Neural cell (in vitro differentiated cells): Measurements from ENCODE around the gene STK32B. TPM values are rescaled to one million over a fixed set of nuclear protein-coding genes. Genes with fewer than 3 reads are reported as not detected.
"Not testable (repeated sequence)": the region's sequence is repeated elsewhere in the genome, so short reads cannot be mapped to it uniquely, and the experiment has no call there.

Experiments used
- H2AFZ ChIP-seq: fragments of 200-600, 300-800 bp; sonication (generic), shearing (Covaris generic); 2 replicates; pipeline ENCODE4 v1.6.0; 2014; ENCODE audit warnings: low read depth, mild to moderate bottlenecking, antibody characterized with exemption, low read length, moderate library complexity
- H3F3A ChIP-seq: fragments of 200-600 bp; shearing (Covaris generic); 2 replicates; pipeline ENCODE4 v1.6.1; 2016; ENCODE audit warnings: mild to moderate bottlenecking, moderate library complexity, mixed read lengths, antibody characterized with exemption, low read length; ENCODE audit not compliant: insufficient read depth, poor library complexity, severe bottlenecking
- H3K27ac ChIP-seq: fragments of 200-600, 300-800 bp; sonication (generic), shearing (Covaris generic); 2 replicates; pipeline ENCODE4 v1.5.1; 2014; ENCODE audit warnings: mild to moderate bottlenecking, low read length, moderate library complexity
- H3K27me3 ChIP-seq: fragments of 300-800, 200-600 bp; sonication (generic), shearing (Covaris generic); 2 replicates; pipeline ENCODE4 v1.6.0; 2014; ENCODE audit warnings: mild to moderate bottlenecking, low read depth, low read length, moderate library complexity; ENCODE audit not compliant: insufficient read depth
- H3K36me3 ChIP-seq: fragments of 300-800, 200-600 bp; sonication (generic), shearing (Covaris generic); 2 replicates; pipeline ENCODE4 v1.5.1; 2014; ENCODE audit warnings: mild to moderate bottlenecking, antibody characterized with exemption, low read length, moderate library complexity; ENCODE audit not compliant: insufficient read depth
- H3K4me2 ChIP-seq: fragments of 300-800, 200-600 bp; sonication (generic), shearing (Covaris generic); 2 replicates; pipeline ENCODE4 v1.6.0; 2014; ENCODE audit warnings: mild to moderate bottlenecking, low read length
- H3K4me3 ChIP-seq: fragments of 300-800, 200-600 bp; sonication (generic), shearing (Covaris generic); 2 replicates; pipeline ENCODE4 v1.5.1; 2014; ENCODE audit warnings: mild to moderate bottlenecking, low read length, moderate library complexity
- H3K79me2 ChIP-seq: fragments of 200-600 bp; shearing (Covaris generic); replicated peaks from 2 replicates; pipeline ENCODE4 v1.6.0; 2014; ENCODE audit warnings: mild to moderate bottlenecking, low read length, moderate library complexity; ENCODE audit not compliant: insufficient read depth
- H3K9ac ChIP-seq: fragments of 300-800, 200-600 bp; sonication (generic), shearing (Covaris generic); 2 replicates; pipeline ENCODE4 v1.6.1; 2016; ENCODE audit warnings: mild to moderate bottlenecking, low read length, mixed read lengths
- H3K9me2 ChIP-seq: fragments of 200-600 bp; shearing (Covaris generic); 2 replicates; pipeline ENCODE4 v1.6.1; 2016; ENCODE audit warnings: mild to moderate bottlenecking, low read length, mixed read lengths; ENCODE audit not compliant: insufficient read depth
- H3K9me3 ChIP-seq: fragments of 200-600, 300-800 bp; sonication (generic), shearing (Covaris generic); 2 replicates; pipeline ENCODE4 v1.6.1; 2016; ENCODE audit warnings: mild to moderate bottlenecking, mixed run types, low read length, moderate library complexity, mixed read lengths
- H4K20me1 ChIP-seq: fragments of 200-600 bp; shearing (Covaris generic); 2 replicates; pipeline ENCODE4 v1.6.1; 2016; ENCODE audit warnings: mild to moderate bottlenecking, mixed run types; ENCODE audit not compliant: insufficient read depth
- EP300 ChIP-seq: fragments of 450-650 bp; conservative IDR thresholded peaks from 2 replicates; pipeline ENCODE4 v1.6.1; 2014; ENCODE audit warnings: antibody characterized with exemption, mild to moderate bottlenecking, moderate library complexity; ENCODE audit not compliant: poor library complexity, severe bottlenecking
- EZH2 ChIP-seq: fragments of 200-600, 300-800 bp; shearing (Covaris generic), sonication (generic); IDR thresholded peaks from 2 replicates; pipeline ENCODE4 v1.6.1; 2014; ENCODE audit warnings: antibody characterized with exemption, low read length, borderline replicate concordance, mild to moderate bottlenecking; ENCODE audit not compliant: insufficient read depth, poor library complexity, severe bottlenecking
- MXI1 ChIP-seq: fragments of 450-650 bp; conservative IDR thresholded peaks from 2 replicates; pipeline ENCODE4 v1.6.1; 2014; ENCODE audit warnings: antibody characterized with exemption, mild to moderate bottlenecking; ENCODE audit not compliant: poor library complexity, severe bottlenecking
- POLR2AphosphoS5 ChIP-seq: IDR thresholded peaks from 2 replicates; pipeline ENCODE4 v1.6.1; 2012
- RAD21 ChIP-seq: fragments of 450-650 bp; conservative IDR thresholded peaks from 2 replicates; pipeline ENCODE4 v1.6.1; 2014; ENCODE audit warnings: antibody characterized with exemption, mild to moderate bottlenecking, moderate library complexity
- SMC3 ChIP-seq: fragments of 450-650 bp; conservative IDR thresholded peaks from 2 replicates; pipeline ENCODE4 v1.6.1; 2014; ENCODE audit warnings: antibody characterized with exemption, mild to moderate bottlenecking, moderate library complexity; ENCODE audit not compliant: poor library complexity
- TAF1 ChIP-seq: IDR thresholded peaks from 2 replicates; pipeline ENCODE4 v1.6.1; 2012; ENCODE audit warnings: low read depth
- polyA plus RNA-seq: library from polyadenylated mRNA; depleted of rRNA; stranded (reverse); fragments of >200 nt; gene quantifications from 2 replicates; pipeline ENCODE4 v1.2.3, GENCODE V29; 2014
- TF ChIP-seq, protein P1 (sequence below): IDR thresholded peaks from 2 replicates; pipeline ENCODE4 v1.6.1; 2012; ENCODE audit warnings: borderline replicate concordance
- TF ChIP-seq, protein P2 (sequence below): fragments of 450-650 bp; IDR thresholded peaks from 2 replicates; pipeline ENCODE4 v1.5.1; 2014; ENCODE audit warnings: antibody characterized with exemption, mild to moderate bottlenecking, moderate library complexity; ENCODE audit not compliant: poor library complexity, severe bottlenecking

The STK32B gene
- polyA plus RNA-seq, 1 donor from 2014 or later, result 42.8 TPM

DNA sequence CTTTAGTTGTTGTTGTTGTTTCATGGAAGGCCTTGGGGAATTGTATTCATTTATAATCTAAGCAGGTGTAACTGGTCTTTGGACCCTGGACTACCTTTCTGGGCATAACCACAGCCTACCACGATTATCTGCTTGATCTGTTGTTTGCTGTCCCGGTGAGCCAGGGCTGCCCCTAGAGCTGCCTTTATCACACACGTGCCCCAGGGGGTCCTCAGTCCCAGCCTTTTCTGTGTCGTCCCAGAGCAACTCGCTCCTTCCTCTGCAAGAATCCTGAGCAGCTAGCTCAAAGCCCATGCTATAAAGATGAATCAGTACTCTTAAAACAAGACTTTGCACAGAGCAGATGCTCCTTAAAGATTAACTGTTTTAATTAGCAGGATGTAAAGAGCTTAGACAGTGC lies 383.9 kb downstream of the STK32B start:
- Histone ChIP-seq H3K4me2 (no peak overlapping the region), H3K9me3 (peaks cover 3% of the 10 kb centered on the region), H3K4me3 (no peak overlapping the region), H3K9me2 (no peaks in the 10 kb centered on the region), H3K9ac (no peak overlapping the region), H3F3A (no peaks in the 10 kb centered on the region), H3K79me2 (no peaks in the 10 kb centered on the region), H3K27ac (no peak overlapping the region), H3K27me3 (no peaks in the 10 kb centered on the region), H3K36me3 (no peaks in the 10 kb centered on the region), H4K20me1 (no peaks in the 10 kb centered on the region), H2AFZ (no peak overlapping the region)
- TF ChIP-seq, protein P1, sequence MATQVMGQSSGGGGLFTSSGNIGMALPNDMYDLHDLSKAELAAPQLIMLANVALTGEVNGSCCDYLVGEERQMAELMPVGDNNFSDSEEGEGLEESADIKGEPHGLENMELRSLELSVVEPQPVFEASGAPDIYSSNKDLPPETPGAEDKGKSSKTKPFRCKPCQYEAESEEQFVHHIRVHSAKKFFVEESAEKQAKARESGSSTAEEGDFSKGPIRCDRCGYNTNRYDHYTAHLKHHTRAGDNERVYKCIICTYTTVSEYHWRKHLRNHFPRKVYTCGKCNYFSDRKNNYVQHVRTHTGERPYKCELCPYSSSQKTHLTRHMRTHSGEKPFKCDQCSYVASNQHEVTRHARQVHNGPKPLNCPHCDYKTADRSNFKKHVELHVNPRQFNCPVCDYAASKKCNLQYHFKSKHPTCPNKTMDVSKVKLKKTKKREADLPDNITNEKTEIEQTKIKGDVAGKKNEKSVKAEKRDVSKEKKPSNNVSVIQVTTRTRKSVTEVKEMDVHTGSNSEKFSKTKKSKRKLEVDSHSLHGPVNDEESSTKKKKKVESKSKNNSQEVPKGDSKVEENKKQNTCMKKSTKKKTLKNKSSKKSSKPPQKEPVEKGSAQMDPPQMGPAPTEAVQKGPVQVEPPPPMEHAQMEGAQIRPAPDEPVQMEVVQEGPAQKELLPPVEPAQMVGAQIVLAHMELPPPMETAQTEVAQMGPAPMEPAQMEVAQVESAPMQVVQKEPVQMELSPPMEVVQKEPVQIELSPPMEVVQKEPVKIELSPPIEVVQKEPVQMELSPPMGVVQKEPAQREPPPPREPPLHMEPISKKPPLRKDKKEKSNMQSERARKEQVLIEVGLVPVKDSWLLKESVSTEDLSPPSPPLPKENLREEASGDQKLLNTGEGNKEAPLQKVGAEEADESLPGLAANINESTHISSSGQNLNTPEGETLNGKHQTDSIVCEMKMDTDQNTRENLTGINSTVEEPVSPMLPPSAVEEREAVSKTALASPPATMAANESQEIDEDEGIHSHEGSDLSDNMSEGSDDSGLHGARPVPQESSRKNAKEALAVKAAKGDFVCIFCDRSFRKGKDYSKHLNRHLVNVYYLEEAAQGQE, result no peak
- TF ChIP-seq, protein P2, sequence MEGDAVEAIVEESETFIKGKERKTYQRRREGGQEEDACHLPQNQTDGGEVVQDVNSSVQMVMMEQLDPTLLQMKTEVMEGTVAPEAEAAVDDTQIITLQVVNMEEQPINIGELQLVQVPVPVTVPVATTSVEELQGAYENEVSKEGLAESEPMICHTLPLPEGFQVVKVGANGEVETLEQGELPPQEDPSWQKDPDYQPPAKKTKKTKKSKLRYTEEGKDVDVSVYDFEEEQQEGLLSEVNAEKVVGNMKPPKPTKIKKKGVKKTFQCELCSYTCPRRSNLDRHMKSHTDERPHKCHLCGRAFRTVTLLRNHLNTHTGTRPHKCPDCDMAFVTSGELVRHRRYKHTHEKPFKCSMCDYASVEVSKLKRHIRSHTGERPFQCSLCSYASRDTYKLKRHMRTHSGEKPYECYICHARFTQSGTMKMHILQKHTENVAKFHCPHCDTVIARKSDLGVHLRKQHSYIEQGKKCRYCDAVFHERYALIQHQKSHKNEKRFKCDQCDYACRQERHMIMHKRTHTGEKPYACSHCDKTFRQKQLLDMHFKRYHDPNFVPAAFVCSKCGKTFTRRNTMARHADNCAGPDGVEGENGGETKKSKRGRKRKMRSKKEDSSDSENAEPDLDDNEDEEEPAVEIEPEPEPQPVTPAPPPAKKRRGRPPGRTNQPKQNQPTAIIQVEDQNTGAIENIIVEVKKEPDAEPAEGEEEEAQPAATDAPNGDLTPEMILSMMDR, result no peak
- TF ChIP-seq RAD21 (no peak), EP300 (no peak), SMC3 (no peak), MXI1 (no peak), TAF1 (no peak), EZH2 (no peak), POLR2AphosphoS5 (no peak)

DNA sequence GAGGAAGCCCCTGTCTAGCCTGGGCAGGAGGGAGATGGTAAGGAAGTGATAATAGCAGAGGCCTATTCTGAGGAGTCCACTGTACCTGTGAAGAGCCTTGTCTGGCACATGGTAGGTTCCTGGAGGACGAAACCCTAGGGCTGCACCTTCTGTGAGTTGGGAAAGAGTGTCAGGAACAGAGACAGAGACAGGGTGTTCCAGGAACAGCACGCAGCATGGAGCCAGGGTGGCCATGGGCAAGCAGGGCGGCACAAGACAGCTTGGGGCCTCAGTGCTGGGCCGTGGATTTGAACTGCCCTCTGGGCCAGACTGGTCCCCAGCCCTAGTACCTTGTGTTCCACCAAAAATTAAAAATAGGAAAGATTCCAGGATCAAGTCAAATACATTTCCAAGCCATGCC lies 384.5 kb downstream of the STK32B start:
- Histone ChIP-seq H3K27ac (no peak overlapping the region), H4K20me1 (no peaks in the 10 kb centered on the region), H3K79me2 (no peaks in the 10 kb centered on the region), H3K4me3 (no peak overlapping the region), H3F3A (no peaks in the 10 kb centered on the region), H2AFZ (no peak overlapping the region), H3K9ac (no peak overlapping the region), H3K9me3 (peaks cover 3% of the 10 kb centered on the region), H3K9me2 (no peaks in the 10 kb centered on the region), H3K27me3 (no peaks in the 10 kb centered on the region), H3K36me3 (no peaks in the 10 kb centered on the region), H3K4me2 (no peak overlapping the region)
- TF ChIP-seq SMC3 (no peak), EZH2 (no peak), POLR2AphosphoS5 (no peak), MXI1 (no peak)
- TF ChIP-seq, protein P1, result no peak
- TF ChIP-seq, protein P2, result no peak

DNA sequence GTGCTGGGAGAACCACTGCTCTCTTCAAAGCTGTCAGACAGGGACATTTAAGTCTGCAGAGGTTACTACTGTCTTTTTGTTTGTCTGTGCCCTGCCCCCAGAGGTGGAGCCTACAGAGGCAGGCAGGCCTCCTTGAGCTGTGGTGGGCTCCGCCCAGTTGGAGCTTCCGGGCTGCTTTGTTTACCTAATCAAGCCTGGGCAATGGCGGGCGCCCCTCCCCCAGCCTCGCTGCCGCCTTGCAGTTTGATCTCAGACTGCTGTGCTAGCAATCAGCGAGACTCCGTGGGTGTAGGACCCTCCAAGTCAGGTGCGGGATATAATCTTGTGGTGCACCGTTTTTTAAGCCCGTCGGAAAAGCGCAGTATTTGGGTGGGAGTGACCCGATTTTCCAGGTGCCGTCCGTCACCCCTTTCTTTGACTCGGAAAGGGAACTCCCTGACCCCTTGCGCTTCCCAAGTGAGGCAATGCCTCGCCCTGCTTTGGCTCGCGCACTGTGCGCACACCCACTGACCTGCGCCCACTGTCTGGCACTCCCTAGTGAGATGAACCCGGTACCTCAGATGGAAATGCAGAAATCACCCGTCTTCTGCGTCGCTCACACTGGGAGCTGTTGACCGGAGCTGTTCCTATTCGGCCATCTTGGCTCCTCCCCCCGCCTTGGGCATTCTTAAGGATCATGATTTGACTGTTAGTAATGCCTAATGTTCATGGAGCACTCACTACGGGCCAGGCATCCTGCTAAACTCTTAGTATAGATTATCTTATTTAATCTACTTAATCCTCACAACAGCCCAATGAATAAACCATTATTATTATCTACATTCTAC lies 392.9 kb downstream of the STK32B start:
- not testable (repeated sequence) for H3F3A ChIP-seq, H3K79me2 ChIP-seq, H3K27me3 ChIP-seq, H3K4me3 ChIP-seq, H3K36me3 ChIP-seq, H2AFZ ChIP-seq, H4K20me1 ChIP-seq, H3K9ac ChIP-seq, H3K4me2 ChIP-seq, H3K9me2 ChIP-seq, H3K27ac ChIP-seq, H3K9me3 ChIP-seq
